Stimulated activated CD4-positive, alpha-beta T cell treated with anti-CD3 and anti-CD28 coated beads, Interleukin-4, amount 100 ng/mL, for 1 hour (primary cell): ENCODE data around the gene CBLC.

Experiments
- DNase-seq: peaks from one replicate; pipeline ENCODE4 v3.0.0-alpha.2; 2020

Gene CBLC

GRCh38 chr19:44746946-44747738 lies 30.5 kb upstream of the CBLC start:
- peak; percentile 96 for DNase-seq

GRCh38 chr19:44747739-44748425 lies 29.8 kb upstream of the CBLC start:
- no peak for DNase-seq

- DNase-seq: peak; percentile 61
Observed at GRCh38 chr19:44748426-44749254, 29.1 kb upstream of the CBLC start, which contains the start of gene BCL3. TSS of gene BCL3 (plus strand) at chr19:44748708. CDS start at chr19:44748791, 83 bp downstream.

- DNase-seq: no peak
Observed at GRCh38 chr19:44749292-44749691, 28.4 kb upstream of the CBLC start.

GRCh38 chr19:44749994-44750393 lies 27.7 kb upstream of the CBLC start:
- DNase-seq: no peak

GRCh38 chr19:44752123-44752815 lies 25.4 kb upstream of the CBLC start:
- no peak for DNase-seq

GRCh38 chr19:44752816-44753625 lies 24.7 kb upstream of the CBLC start:
- DNase-seq: peak; percentile 90

GRCh38 chr19:44753626-44753931 lies 24.1 kb upstream of the CBLC start:
- DNase-seq: no peak

GRCh38 chr19:44753932-44754749 lies 23.5 kb upstream of the CBLC start:
- peak; percentile 70 for DNase-seq

GRCh38 chr19:44754750-44755080 lies 23.0 kb upstream of the CBLC start:
- peak; percentile 18 for DNase-seq

- DNase-seq: no peak
Observed at GRCh38 chr19:44755219-44755618, 22.5 kb upstream of the CBLC start.

- no peak for DNase-seq
Observed at GRCh38 chr19:44756089-44756562, 21.6 kb upstream of the CBLC start.

GRCh38 chr19:44757057-44757734 lies 20.5 kb upstream of the CBLC start:
- DNase-seq: no peak

- DNase-seq: no peak
Observed at GRCh38 chr19:44757735-44758505, 19.8 kb upstream of the CBLC start.

GRCh38 chr19:44758596-44758995 lies 19.1 kb upstream of the CBLC start:
- DNase-seq: no peak

GRCh38 chr19:44759083-44759804 lies 18.4 kb upstream of the CBLC start:
- DNase-seq: no peak

GRCh38 chr19:44762038-44762437 lies 15.7 kb upstream of the CBLC start:
- no peak for DNase-seq

- DNase-seq: no peak
Observed at GRCh38 chr19:44765033-44765948, 12.4 kb upstream of the CBLC start.
